ENCODE results near the gene TFCP2.

The TFCP2 gene

DNA sequence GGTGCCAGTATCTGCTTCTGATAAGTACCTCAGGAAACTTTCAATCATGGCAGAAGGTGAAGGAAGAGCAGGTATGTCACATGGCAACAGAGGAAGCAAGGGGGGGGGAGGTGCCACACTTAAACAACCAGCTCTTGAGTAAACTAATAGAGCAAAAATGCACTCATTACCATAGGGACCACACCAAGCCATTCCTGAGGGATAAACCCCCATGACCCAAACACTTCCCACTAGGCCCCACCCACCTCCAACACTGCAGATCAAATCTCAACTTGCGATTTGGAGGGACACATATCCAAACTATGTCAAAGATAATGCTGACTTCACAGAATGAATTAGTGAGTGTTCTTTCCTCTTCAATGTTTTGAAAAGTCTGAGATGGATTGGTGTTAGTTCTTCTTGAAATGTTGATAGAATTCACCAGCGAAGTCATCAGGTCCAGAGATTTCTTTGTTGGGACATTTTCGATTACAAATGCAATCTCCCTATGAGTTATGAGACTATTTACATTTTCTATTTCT, 16.6 kb downstream of the TFCP2 start:
- DNase-seq (ENCODE audit: low spot score), result peak; percentile 36

DNA sequence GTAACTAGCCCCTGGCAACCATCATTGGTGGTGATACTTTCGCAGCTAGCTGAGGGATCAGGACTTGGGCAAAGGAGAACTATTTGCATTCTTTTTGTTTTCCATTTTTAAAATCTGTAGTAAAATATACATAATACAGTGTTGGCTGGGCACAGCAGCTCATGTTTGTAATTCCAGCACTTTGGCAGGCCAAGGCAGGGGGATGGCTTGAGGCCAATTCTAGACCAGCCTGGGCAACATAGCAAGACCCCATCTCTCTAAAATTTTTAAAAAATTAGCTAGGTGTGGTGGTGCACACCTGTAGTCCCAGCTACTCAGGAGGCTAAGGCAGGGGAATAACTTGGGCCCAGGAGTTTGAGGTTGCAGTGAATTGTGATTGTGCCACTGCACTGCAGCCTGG, 20.0 kb downstream of the TFCP2 start:
- no peak for DNase-seq (ENCODE audit: low spot score)

DNA sequence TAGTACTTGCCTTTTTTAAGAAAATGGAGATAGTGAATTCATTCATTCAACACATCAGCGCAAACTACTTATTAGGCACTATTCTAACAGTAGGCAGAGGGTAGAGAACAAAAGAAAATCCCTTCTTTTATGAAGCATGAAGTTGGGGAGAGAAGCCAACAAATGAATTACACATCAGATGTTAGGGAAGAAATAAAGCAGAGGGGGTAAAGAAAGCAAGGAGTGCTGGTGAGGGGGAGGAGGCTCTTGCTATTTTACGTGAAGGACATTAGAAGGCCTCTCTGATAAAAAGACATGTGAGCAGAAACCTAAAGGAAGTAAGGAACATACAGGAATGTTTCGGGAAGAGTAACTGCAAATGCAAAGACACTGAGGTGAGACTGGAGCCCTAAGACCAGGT, 22.2 kb downstream of the TFCP2 start:
- DNase-seq (ENCODE audit: low spot score), result no peak

DNA sequence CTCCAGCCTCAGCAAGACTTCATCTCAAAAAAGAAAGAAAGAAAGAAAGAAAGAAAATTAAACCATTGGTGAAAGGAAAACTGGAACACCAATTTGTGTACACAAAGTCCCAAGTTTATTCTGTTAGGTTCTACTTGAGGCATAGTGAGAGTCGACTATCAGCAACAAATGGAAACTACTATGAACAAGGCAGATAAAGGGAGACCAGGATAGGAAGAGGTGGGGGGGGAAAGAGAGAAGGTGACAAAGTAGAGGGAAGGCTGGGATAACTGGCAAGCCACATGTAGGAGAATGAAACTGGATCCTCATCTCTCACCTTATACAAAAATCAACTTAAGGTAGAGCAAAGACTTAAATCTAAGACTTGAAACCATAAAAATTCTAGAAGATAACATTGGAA, 25.6 kb downstream of the TFCP2 start:
- DNase-seq (ENCODE audit: low spot score), result no peak

DNA sequence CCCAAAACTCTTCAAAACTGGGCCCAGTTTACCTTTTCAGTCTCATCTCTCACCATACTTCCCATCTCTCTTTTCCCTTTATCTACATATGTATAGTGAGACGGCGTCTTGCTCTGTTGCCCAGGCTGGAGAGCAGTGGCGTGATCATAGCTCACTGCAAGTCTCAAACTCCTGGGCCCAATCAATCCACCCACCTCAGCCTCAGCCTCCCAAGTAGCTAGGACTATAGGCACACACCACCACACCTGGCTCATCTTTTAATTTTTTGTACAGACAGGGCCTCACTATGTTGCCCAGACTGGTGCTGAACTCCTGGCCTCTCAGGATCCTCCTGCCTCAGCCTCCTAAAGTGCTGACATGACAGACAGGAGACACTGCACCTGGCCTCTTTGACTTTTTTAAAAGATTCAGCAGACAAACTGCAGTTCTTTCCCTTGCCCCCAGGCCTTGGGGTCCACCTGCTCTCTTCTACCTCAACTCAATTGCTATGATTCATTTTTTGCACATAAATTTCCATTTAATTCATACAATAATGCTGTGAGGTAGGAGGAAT, 33.6 kb downstream of the TFCP2 start:
- no peak for DNase-seq (ENCODE audit: low spot score)

DNA sequence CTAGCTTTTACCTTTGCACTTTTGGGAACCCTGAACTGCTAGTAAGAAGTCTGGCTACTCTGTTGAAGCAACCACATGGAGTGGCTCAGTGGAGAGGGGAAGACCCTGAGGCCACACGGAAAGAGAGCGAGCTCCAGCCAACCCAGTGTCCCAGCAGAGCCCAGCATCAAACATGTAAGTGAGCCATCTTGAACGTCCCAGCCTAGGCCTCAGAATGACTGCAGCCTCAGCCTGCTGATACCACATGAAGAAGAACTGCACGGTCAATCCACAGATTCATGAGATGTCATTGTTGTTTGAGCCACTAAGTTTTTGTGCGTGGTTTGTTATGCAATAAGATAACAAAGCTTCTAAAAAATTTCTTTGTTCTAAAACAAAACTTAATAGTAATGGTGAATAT, 40.2 kb downstream of the TFCP2 start:
- no peak for DNase-seq (ENCODE audit: low spot score)

DNA sequence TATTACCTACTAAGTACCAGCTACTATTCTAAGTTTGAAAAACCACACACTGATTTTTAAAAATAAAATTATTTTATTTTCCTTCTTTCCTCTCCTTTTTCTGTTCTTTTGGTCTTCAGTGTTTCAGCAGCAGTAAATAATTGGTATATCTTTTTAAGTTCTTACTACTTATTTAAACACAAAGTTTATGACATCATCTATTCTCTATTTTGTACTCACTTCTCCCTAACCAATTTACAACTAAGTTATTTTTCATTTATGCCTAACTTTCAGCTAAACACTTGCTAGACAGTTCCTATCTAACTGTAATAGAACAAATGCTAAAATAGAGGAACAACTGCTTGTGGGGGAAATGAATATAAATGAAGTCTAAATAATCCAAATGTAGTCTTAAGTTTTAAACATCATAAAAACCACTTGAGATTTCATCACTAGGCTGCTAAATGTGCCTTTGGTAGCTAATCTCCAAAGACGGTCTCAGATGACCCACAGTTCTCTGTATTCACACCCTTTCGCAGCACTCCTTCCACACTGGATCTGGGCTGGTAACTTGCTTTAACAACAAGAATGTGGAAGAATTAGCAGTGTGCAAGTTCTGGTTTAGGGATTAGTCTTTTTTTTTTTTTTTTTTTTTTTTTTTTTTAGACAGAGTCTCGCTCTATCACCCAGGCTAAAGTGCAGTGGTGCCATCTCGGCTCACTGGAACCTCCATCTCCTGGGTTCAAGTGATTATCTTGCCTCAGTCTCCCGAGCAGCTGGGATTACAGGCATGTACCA, 41.0 kb downstream of the TFCP2 start:
- DNase-seq (ENCODE audit: low spot score), result no peak

DNA sequence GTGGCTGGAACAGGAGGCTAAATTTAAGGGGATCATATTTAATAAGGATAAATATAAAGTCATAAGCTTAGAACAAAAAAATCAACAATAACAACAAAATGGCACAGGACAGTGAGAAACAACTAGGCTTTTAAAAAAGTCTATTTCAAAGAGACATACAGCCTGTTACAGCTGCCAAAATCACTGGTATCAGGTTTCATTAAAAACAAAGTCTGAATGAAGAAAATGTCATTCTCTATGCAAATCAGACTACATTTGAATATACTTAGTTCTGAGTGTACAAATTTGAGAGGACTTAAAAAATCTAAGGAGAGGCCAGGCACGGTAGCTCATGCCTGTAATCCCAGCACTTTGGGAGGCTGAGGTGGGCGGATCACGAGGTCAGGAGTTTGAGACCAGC, 44.0 kb downstream of the TFCP2 start:
- no peak for DNase-seq (ENCODE audit: low spot score)

DNA sequence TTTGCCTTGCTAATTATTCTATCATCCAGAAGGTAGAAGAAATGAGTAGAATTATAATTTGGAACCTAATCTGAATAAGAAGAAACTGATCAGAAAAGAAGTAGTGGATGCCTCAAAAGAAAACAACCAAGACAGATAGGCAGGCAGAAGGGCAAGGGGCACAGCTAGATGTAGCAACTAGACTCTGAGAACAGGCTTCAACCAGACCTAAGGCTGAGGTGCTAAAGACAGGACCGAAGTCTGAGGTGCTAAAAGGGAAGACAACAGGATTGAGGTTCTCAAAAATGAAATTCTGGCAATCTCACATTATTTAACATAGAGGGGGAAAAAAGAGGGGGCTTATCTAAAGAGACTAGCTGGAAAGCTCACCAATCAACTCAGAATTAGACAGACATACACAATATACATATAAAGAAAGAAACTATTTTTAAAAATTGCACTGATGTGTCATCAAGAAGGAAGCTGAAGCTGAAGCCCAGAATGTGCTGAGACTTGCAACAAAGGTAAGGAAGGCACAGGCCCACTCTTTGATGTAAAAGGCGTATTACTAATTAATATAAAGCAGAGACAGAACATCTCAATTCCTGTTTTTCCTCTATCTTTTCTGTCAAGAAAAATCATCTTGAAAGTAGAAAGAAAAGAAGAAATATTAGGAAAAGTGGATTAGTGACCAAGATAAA, 45.7 kb downstream of the TFCP2 start:
- peak; percentile 42 for DNase-seq (ENCODE audit: low spot score)

DNA sequence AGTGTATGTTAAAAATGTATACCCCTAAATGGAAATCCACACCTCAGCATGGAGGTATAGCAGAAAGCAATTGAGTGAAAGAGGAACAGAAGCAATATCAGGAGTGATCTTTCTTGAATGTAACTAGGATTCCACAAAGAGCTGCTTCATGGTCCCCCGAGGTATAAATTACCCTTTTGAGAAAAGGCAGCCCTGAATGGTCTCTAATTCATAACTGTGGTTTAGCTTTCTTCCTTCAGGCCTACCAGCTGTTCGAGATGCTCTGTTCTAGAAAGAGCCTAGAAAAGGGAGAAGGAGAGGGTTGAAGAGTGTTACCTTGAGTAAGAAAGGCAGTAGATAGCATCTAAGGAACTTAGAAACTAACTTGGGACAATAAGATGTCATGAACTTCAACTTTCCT, 46.6 kb downstream of the TFCP2 start:
- no peak for DNase-seq (ENCODE audit: low spot score)

DNA sequence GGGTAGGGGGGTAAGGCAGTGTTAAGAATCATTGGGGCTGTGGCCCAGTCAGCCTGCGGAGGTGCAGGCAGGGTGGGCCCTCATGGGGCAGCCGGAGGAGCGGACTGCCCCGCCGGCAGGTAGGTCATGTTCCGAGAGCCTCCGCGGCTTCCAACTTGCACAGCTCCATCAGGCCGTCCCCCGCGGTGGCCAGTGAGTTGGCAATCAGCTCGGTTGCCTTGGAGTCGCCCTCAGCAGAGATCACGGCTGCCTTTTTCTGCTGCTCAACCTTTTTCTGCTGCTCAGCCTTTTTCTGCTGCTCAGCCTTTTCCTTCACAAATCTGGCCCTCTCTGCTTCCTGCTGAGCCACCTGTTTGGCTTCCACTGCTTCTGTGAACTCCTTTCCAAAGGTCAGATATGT, 48.4 kb downstream of the TFCP2 start:
- no peak for DNase-seq (ENCODE audit: low spot score)

DNA sequence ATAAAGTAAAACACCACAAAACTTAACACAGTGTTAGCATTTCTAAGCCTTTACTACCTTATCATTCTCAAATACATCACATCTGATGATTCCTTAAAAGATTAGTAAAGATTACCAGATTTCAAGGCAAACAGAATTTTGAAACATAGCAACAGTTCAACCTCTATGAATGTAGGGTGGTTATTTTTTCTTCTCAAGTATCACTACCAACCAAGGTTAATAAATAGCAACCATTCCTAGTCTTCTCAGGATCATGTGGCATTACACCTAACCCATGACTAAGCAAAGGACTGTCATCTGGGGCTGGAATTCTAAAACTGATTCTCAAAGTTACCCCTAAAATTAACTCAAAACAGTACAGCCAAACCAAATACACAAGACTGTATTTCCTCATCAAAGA, 50.1 kb downstream of the TFCP2 start:
- peak; percentile 94 for DNase-seq (ENCODE audit: low spot score)

DNA sequence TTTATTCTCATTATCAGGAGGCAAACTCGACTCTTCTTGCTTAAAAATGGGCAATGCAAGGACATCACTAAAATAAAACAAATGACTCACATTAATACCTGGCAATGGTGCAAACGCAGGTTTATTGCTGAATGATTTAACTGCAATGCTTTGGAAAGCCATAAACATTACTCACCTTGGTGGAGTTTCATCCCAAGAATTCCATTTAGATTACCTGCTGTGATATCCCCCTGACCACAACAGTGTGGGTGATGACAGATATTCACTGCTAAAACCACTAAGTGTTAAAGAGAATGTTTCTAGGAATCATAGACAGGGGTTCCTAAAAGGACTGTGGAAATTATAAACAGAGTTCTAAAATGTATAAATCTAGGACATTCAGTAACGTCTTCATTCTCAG, 54.2 kb downstream of the TFCP2 start:
- peak; percentile 98 for DNase-seq (ENCODE audit: low spot score)

DNA sequence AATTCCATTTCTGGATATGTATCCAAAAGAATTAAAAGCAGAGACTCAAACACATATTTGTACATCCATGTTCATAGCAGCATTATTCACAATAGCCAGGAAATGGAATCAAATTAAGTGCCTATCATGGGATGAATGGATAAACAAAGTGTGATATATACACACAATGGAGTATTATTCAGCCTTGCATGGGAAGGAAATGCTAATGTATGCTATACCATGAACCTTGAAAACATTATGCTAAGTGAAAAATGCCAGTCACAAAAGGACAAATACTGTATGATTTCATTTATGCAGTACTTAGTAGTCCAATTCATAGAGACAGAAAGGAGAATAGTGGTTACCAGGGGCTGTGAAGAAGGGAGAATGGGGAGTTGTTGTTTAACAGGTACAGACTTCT, 57.4 kb downstream of the TFCP2 start:
- DNase-seq (ENCODE audit: low spot score), result no peak

DNA sequence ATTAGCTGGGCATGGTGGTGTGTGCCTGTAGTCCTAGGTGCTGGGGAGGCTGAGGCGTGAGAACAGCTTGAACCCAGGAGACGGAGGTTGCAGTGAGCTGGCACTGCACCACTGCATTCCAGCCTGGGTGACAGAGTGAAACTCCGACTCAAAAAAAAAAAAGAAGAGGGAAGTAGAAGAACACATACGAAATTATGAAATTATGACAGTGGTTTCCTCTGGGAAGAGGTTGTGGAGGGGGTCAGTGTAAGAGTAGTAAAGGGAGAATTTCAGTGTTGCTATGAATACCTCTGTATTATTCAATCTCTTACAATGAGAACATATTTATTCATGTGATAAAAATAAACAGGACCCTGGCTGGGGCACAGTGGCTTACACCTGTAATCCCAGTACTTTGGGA, 64.8 kb downstream of the TFCP2 start:
- DNase-seq (ENCODE audit: low spot score), result no peak

DNA sequence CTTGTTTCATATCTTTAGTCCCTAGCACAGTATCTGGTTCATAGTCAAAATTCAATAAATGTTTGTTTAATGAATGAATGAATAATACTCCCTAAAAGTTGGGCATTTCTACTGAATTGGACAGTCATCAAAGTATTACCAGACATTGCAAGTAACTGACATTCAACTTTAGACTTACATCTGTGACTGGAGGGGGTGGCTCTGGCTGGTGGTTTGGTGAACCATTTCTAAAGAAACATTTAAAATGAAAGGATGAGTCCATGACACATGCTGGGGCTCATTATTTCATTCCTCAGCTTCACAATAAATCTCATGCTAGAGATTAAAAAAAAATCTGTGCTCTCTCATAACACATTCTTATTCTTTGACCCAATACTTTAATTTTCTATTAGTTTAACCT, 69.0 kb downstream of the TFCP2 start:
- DNase-seq (ENCODE audit: low spot score), result no peak

DNA sequence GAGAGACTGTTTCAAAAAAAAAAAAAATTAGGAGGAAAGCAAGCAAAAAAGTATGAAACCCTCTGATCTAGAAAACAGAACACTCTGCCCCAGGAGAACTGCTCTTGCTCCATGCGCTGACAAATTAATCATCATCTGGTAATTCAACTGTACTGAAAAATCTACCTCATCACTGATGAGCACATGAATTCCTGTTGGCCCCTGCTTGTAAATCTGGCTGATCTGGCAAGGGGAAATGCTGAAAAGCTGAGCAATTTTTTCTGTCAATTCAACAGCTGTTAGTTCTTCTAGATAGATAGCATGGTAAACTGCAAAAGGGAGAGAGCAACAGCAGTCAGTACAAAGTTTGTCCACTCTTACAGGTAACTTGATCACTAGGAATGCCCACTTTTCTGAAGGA, 74.3 kb downstream of the TFCP2 start:
- DNase-seq (ENCODE audit: low spot score), result no peak

DNA sequence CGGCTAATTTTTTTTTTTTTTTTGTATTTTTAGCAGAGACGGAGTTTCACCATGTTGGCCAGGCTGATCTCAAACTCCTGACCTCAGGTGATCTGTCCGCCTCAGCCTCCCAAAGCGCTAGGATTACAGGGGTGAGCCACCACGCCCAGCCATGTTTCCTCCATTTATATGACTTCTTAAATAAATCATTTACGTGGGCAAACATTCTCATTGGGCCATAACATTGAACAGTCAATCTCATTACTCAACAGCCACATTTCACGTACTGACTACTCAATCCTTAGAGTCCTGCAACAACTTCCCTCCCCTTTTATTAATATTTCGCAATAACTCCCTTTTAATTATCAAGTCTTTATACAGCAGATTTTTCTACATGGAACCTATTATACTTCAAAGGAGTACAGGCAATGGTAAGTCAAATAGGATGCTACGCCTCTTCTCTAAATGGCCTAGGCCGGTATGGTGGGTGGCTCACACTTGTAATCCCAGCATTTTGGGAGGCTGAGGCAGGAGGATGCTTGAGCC, 82.2 kb downstream of the TFCP2 start:
- DNase-seq (ENCODE audit: low spot score), result no peak

DNA sequence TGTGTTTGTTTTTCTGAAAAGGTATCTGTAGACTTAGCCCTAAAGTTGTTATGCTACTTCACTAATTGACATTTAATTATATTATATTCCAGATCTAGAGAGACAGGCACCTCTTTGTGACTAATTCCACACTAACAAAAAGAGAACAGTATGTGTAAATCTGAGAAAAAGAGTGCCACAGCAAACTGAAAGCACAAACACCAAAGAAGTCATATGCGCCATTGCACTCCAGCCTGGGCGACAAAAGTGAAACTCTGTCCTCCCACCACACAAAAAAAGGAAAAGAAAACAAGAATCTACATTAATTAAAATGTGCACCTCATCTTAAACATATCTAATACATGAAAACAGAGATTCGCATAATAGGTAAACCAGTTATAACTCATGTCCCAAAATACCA, 85.1 kb downstream of the TFCP2 start:
- DNase-seq (ENCODE audit: low spot score), result no peak

DNA sequence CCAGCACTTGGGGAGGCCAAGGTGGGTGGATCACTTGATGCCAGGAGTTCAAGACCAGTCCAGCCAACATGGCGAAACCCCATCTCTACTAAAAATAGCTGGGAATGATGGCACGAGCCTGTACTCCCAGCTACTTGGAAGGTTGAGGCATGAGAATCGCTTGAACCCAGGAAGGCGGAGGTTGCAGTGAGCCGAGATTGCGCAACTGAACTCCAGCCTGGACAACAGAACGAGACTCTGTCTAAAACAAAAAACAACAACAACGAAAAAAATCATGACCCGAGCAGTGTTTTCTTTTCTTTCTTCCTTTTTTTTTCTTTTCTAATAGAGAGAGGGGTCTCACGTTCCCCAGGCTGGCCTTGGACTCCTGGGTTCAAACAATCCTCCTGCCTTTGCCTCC, 86.0 kb downstream of the TFCP2 start:
- DNase-seq (ENCODE audit: low spot score), result no peak

DNA sequence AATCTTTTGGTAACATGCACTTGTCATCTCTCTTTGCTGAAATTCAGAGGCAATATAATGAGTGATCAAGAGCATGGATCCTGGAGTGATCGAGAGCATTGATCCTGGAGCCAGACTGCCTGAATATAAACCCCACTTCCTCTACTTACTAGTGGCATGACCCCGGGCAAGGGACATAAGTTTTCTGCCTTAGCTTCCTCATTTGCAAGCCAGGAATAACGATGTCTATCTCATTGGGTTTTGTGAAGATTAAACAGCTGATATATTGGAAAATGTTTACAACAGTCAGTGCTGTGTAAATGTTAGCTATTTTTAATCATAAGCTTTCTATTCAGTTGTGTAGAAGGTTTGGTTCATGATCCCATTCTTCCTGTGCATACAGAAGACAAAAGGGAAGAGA, 87.2 kb downstream of the TFCP2 start:
- no peak for DNase-seq (ENCODE audit: low spot score)

DNA sequence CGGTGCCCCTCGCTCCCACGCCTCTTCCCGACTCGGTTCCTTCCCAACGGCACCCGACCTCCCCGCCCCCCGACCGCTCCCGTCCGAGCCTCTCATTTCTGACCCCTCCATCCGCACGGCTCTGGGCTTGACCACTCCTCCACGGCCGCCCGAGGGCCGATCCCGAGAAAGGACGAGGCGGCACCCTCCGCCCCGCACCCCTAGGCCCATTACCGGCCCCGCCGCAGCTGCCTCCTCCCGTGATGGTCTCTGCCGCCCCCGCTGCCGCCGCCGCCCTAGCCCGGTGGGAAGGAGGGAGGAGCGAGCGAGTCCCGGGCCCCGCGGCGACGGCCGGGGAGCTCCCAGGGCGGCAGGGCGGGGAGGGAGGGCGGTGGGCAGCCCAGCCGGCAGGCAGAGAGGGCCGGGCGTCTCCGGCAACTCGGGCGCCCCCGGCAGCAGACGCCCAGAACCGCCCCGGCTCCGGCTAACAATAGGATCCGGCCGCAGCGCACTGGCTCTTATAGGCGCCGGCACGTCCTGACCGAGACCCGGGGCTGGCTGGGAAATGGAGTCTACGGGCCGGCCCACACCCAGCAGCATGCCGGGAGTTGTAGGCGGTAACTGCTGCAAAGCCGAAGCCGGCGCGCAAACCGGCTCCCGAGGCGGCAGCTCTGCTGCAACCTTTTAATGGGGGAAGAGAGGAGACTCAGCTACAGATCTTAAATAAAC, 89.7 kb downstream of the TFCP2 start, which contains the start of gene CSRNP2:
Gene CSRNP2 (minus strand): TSS at position 471 of the 708 bp plus-strand sequence. CDS start 7,035 bp downstream, outside the sequence.
- peak; percentile 96 for DNase-seq (ENCODE audit: low spot score)

All from kidney tubule cell (primary cell).